A673 (cell line): ENCODE results near the gene RRAS.

Source experiments
- CTCF ChIP-seq: fragments of 300-800, 200-600 bp; sonication (generic); conservative IDR thresholded peaks from 2 replicates; pipeline ENCODE4 v1.5.1; 2017; ENCODE audit warnings: low read depth, mild to moderate bottlenecking, antibody characterized with exemption, low read length, moderate library complexity, mixed read lengths
- EZH2 ChIP-seq: fragments of 200-600 bp; sonication (generic); IDR thresholded peaks from 2 replicates; pipeline ENCODE4 v1.6.1; 2017; ENCODE audit warnings: borderline replicate concordance, low read depth, mild to moderate bottlenecking, mixed read lengths, antibody characterized with exemption, low read length; ENCODE audit not compliant: poor library complexity, severe bottlenecking

GRCh38 chr19:49640113-49640898 is at the start of gene RRAS:
- TF ChIP-seq CTCF (no peak), EZH2 (no peak)
